Activated CD4-positive, CD25-positive, alpha-beta regulatory T cell treated with anti-CD3 and anti-CD28 coated beads, Interleukin-2, amount 50 U/mL, for 24 hours (primary cell): ENCODE results near the gene CLPTM1L.
A peak's percentile ranks its signal among the peaks of the same experiment; 100 is the strongest.
"Not testable (repeated sequence)": the region's sequence is repeated elsewhere in the genome, so short reads cannot be mapped to it uniquely, and the experiment has no call there.

ENCODE experiments used
- ATAC-seq, 2 donors: fragments of 150-1000 bp; cut with Tn5 transposase; one replicate each; pipeline ENCODE4 v1.10.0; 2021; ENCODE audit warnings: mild to moderate bottlenecking in 1 of 2, moderate library complexity in 1 of 2

Gene CLPTM1L

DNA sequence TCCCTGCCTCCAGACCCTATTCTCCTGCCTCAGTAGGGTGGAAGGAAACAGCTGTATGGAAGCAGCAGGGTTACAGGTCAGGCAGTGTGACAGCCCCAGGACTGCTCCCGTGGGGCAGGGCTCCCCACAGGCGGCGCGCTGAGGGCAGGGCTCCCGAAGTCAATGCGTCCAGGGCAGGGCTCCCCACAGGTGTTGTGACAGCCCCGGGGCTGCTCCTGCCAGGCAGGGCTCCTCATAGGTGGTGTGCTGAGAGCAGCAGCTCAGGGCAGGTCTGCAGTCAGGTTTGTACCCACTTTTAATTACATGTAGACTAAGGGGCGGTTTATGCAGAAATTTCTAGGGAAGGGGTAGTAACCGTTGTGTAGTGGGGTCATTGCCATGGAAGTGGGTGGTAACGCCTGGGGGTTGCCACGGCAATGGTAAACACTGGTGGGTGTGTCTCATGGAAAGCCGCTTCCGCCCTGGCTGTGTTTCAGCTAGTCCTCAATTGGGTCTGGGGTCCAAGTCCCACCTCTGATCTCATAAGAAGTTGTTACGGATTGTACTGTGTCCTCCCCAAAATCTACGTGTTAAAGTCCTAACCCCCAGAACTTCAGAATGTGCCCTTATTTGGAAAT lies 33.4 kb downstream of the CLPTM1L start:
- no peak for ATAC-seq

- ATAC-seq = no peak
Observed at GRCh38 chr5:1310118-1310517, 34.8 kb downstream of the CLPTM1L start.

DNA sequence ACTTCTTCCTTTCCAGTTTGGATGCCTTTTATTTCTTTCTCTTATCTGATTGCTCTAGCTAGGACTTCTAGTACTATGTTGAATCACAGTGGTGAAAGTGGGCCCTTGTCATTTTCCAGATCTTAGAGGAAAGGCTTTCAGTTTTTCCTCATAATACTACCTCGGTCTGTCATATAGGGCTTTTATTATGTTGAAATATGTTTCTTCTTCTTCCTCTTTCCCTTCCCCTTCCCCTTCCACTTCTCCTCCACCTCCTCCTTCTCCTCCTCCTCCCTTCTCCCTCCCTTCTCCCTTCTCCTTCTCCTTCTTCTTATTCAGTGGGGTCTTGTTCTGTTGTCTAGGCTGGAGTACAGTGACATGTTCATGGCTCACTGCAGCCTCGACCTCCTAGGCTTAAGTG lies 40.9 kb downstream of the CLPTM1L start:
- no peak for ATAC-seq

DNA sequence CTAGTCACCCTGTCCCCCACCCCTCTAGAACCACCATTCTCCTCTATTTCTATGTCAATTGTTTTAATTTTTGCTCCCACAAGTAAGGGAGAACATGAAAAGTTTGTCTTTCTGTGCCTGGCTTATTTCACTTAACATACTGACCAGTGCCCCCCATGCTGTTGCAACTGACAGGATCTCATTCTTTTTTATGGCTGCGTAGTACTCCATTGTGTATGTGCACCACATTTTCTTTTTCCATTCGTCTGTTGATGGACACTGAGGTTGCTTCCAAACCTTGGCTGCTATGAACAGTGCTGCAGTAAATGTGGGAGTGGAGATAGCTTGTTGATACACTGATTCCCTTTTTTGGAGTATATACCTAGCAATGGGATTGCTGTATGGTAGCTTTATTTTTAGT lies 42.6 kb downstream of the CLPTM1L start:
- ATAC-seq = no peak

DNA sequence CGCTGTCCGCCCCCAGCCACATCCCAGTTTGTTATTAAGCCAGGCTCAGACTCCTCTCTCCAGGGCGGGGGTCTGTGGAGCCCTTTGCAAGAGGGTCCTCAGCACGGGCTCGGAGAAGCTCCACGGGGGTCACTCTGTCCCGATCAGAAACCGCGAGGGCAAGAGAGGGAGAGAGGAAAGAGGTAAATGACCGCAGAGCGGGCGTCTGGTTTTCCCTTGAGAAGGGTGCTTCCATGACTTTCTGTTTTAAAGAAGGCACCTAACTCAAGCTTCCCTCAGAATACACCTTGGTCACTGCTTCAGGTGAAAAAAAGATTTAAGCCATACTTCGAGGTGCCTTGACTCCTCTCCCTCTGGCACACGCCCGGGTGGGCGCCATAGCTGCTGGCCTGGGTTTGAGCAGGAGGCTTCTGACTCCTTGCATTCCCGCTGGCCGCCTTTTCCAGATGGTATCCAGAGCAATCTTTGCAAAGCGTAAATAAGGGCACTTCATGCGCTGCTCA lies 44.3 kb downstream of the CLPTM1L start:
- no peak for ATAC-seq

DNA sequence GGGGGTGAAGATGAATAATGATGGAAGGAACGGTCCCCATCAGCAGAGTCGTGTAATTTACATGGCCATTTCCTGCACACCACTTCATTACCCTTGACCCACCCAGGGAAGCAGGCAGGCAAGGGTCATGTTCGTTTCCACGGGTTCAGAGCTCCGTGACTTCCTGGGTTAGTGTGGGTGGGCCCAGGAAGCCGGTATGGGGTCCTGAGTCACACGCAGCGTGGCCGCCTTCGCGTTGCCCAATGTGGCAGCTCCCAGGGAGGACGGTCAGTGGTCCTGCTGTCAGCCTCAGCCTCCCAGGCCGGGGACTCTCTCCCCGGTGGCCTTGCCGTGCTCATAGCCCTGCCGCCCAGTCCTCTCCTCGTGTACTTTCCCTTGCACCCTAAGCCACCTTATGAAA lies 44.9 kb downstream of the CLPTM1L start:
- no peak for ATAC-seq

- no peak for ATAC-seq
Observed at GRCh38 chr5:1299511-1299850, 45.4 kb downstream of the CLPTM1L start.

- no peak for ATAC-seq
Observed at GRCh38 chr5:1298723-1299510, 46.0 kb downstream of the CLPTM1L start.

GRCh38 chr5:1298067-1298551 lies 46.8 kb downstream of the CLPTM1L start:
- ATAC-seq = no peak

- ATAC-seq = no peak
Observed at GRCh38 chr5:1297243-1297642, 47.7 kb downstream of the CLPTM1L start.

GRCh38 chr5:1295650-1296037 lies 49.3 kb downstream of the CLPTM1L start:
- no peak for ATAC-seq

- peak; percentile 74 to 86 for ATAC-seq
Observed at GRCh38 chr5:1294835-1295649, 49.9 kb downstream of the CLPTM1L start, which contains the start of gene TERT. Gene TERT, minus strand, starts transcription at chr5:1295068. Its CDS starts 79 bp downstream, at chr5:1294989.

GRCh38 chr5:1294206-1294834 lies 50.6 kb downstream of the CLPTM1L start:
- peak; percentile 10 to 11 for ATAC-seq

- ATAC-seq = no peak
Observed at GRCh38 chr5:1293416-1294205, 51.3 kb downstream of the CLPTM1L start.

DNA sequence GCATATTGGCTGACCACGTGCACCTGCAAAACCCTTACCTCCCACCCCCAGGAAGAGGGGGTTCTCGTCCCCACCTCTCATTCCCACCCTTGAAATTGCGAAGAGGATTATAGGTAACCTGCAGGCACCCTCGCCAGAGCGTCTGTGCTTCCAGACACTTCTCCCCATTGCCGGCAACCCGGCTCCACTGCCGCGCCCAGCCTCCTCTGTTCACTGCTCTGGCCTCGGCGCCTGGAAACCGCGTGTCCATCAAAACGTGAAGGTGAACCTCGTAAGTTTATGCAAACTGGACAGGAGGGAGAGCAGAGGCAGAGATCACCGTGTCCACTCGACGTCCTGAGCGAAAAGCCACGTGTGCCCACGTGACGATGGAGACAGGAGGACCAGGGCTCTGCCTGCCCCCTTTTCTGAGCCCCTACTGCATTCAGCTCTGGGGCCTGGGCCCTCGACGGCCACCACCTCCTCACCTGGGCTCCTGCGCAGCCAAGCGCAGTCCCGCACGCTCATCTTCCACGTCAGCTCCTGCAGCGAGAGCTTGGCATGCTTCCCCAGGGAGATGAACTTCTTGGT lies 52.0 kb downstream of the CLPTM1L start:
- no peak for ATAC-seq

- ATAC-seq = no peak
Observed at GRCh38 chr5:1292139-1292538, 52.8 kb downstream of the CLPTM1L start.

GRCh38 chr5:1291611-1292080 lies 53.3 kb downstream of the CLPTM1L start:
- ATAC-seq = no peak

GRCh38 chr5:1290956-1291355 lies 53.9 kb downstream of the CLPTM1L start:
- ATAC-seq = not testable (repeated sequence)

DNA sequence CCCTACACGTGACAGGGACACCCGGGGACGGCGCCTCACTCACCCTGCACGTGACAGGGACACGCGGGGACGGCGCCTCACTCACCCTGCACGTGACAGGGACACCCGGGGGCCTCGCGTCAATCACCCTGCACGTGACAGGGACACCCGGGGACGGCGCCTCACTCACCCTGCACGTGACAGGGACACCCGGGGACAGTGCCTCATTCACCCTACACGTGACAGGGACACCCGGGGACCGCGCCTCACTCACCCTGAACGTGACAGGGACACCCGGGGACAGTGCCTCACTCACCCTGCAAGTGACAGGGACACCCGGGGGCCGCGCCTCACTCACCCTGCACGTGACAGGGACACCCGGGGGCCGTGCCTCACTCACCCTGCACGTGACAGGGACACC lies 55.3 kb downstream of the CLPTM1L start:
- ATAC-seq = not testable (repeated sequence)

DNA sequence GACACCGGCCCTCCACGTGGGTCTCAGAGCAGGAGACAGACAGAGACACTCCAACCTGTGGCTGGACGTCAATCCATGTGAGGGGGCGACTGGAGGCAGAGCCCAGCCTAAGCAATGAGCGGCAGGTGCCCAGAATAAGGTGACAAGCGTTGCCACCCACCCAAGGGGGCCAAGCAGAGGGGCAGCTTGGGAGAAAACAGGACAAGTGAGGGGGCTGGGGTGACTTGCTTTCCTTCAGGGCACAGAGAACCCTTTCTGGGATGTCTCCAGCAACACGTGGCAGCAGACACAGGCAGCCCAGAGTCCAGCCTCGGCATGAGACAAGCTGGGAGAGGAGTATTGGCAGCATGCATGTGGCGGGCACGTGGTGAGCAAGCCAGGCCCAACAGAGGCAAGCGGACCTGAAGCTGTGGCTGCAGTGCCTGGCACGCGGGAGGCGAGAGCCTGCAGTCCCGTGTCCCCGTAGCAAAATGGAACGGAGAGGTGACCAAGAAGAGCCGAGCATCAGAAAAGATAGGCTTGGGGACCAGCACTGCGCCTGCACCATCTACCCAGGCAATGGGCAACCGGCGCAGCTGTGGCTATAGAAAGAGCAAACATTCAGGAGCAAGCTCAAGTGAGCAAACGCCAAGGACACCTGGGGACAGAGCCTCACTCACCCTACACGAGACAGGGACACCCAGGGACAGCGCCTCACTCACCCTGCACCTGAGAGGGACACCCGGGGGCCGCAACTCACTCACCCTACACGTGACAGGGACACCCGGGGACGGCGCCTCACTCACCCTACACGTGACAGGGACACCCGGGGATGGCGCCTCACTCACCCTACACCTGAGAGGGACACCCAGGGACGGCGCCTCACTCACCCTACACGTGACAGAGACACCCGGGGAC lies 56.2 kb downstream of the CLPTM1L start:
- no peak for ATAC-seq
